Measurements from ENCODE around the gene CAMKMT.
"Not testable (repeated sequence)": the region's sequence is repeated elsewhere in the genome, so short reads cannot be mapped to it uniquely, and the experiment has no call there.

The CAMKMT gene

DNA sequence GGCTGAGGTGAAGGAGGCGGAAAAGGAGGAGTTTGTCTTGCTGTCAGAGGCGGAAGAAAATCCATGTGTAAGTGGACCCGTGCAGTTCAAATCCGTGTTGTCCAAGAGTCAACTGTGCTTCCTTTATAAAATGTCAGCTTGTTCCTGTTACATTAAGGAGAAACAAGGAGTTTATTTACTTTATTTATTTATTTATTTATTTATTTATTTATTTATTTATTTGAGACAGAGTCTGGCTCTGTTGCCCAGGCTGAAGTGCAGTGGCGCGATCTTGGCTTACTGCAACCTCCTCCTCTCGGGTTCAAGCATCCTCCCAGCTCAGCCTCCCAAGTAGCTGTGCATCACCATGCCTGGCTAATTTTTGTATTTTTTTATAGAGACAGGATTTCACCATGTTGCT lies 143.9 kb downstream of the CAMKMT start:
- not testable (repeated sequence) for DNase-seq (ENCODE audit: low read depth)

DNA sequence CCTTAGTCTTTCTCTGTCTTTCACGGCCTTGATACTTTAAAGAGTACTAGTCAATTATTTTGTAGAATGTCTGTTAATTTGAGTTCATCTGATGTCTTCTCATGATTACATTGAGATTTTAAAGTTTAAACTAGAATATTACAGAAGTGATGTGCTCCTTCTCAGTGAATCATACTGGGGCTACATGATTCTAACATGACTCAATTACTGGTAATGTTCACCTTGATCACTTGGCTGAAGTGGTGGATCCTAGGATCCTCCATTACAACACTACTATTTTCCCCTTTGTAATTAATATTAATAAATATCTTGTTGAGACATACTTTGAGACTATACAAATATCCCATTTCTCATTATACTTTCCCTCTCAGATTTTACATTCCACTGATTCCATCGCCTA lies 148.5 kb downstream of the CAMKMT start:
- no peak for DNase-seq (ENCODE audit: low read depth)

- DNase-seq (ENCODE audit: low read depth), result no peak
Observed at GRCh38 chr2:44515416-44515815, 153.7 kb downstream of the CAMKMT start.

GRCh38 chr2:44519026-44519425 lies 157.3 kb downstream of the CAMKMT start:
- DNase-seq (ENCODE audit: low read depth), result no peak

DNA sequence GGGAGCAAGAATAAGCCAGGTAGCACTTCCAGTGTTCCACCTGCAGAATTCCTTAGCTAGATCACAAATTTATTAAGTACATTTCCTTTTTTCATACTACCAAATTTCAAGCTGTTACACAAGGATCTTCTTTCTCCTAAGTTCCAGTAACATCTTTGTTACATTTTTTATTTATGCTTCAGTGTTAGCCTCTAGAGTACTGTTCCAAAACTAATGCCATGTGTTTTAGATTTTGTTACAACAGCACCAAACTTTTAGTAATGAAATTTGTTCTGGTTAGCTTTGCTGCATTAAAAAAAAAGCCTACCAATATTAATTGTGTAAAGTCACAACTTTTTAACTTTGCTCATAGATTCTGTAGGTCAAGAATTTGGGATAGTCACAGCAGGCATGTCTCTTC lies 161.1 kb downstream of the CAMKMT start:
- DNase-seq (ENCODE audit: low read depth), result no peak

- no peak for DNase-seq (ENCODE audit: low read depth)
Observed at GRCh38 chr2:44524347-44524926, 162.7 kb downstream of the CAMKMT start.

DNA sequence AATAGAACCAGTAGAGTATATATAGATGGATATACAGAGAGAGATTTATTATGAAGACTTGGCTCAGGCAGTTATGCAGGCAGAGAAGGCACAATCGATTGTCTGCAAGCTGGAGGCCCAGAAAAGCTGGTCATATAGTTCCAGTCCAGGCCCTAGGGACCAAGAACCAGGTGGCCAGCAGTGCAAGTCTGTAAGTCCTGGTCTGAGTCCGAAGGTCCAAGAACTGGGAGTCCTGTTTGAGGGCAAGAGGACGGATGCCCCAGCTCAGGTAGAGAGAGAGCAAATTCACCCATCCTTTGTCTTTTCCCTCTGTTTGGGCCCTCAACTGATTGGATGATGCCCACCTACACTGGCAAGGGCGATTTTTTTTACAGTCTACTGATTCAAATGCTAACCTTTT lies 164.6 kb downstream of the CAMKMT start:
- no peak for DNase-seq (ENCODE audit: low read depth)

- peak; percentile 74 for DNase-seq (ENCODE audit: low read depth)
Observed at GRCh38 chr2:44528595-44528994, 166.8 kb downstream of the CAMKMT start.

- no peak for DNase-seq (ENCODE audit: low read depth)
Observed at GRCh38 chr2:44529448-44529847, 167.7 kb downstream of the CAMKMT start.

- DNase-seq (ENCODE audit: low read depth), result no peak
Observed at GRCh38 chr2:44531289-44531688, 169.5 kb downstream of the CAMKMT start.

DNA sequence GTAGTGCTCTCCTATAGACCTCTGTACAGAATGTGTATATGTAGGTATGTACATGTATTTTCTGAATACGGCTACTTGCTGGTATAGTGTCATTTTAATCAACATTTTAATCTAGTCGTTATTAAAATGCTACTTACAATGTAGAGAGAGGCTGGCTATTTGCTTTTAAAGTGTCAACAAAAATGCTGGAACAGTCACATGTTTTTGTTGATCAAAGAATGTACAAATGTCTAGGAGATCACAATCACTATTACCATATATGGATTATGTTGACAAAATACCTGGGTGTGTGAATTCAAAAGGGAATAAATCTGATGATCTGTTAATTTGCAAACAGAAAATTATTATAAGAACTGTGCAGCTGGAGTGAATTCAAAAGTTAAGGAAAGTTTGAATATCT lies 170.3 kb downstream of the CAMKMT start:
- DNase-seq (ENCODE audit: low read depth), result no peak

GRCh38 chr2:44533508-44533907 lies 171.8 kb downstream of the CAMKMT start:
- DNase-seq (ENCODE audit: low read depth), result no peak

- DNase-seq (ENCODE audit: low read depth), result no peak
Observed at GRCh38 chr2:44535376-44535775, 173.6 kb downstream of the CAMKMT start.

DNA sequence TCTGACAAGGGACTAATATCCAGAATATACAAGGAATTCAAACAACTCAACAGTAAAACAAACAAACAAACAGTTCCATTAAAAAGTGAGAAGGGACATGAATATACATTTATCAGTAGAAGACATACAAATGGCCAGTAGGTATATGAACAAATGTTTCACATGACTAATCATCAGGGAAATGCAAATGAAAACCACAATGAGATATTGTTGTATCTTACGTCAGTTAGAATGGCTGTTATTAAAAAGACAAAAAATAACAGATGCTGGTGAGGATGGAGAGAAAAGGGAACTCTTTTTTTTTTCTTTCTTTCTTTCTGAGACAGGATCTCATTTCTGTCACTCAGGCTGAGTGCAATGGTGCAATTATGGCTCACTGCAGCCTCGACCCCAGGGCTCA lies 175.5 kb downstream of the CAMKMT start:
- no peak for DNase-seq (ENCODE audit: low read depth)

- DNase-seq (ENCODE audit: low read depth), result no peak
Observed at GRCh38 chr2:44542520-44542919, 180.8 kb downstream of the CAMKMT start.

DNA sequence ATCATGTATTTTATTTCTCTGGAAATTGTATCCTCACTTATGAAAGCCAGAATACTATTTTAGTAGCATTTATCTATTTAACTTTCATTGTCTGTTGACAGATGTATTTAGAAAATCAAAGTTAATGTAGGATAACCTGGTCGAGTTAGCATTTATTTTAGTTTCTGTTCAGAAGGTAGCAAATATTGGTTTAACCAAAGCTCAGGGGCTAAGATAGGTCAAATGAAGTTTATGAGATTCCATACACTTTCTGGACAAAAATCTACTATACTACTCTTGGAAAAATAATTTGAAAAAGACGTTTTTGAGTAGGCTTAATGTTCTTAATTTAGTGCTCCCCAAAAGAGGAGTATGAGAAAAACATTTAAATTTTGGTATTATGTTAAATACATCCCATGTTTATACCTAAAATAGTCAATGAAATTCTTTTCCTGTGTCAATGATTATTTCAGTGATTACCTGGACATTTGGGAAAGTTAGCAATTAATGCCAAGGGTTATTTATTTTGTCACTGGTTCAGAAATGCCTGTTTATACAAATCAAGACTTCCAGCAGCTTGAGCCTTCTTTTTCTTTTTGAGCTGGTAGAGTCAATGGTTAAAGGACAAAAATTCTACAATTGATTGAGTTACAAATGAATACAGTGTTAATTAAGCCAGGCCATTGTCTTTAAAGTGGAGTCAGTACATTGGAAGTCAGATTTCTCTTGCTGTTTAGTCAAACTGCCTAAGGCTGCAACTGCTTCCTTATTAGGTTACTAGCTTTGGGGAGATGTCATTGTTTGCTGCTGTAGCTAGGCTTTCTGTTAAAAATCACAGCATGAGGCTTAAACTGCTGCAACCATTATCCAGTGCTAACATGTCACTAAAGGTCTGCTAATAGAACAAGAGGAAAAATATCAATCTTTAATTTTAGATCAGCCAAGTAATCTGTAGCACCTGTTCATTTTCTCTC lies 182.3 kb downstream of the CAMKMT start:
- DNase-seq (ENCODE audit: low read depth), result no peak

GRCh38 chr2:44545005-44545404 lies 183.3 kb downstream of the CAMKMT start:
- no peak for DNase-seq (ENCODE audit: low read depth)

DNA sequence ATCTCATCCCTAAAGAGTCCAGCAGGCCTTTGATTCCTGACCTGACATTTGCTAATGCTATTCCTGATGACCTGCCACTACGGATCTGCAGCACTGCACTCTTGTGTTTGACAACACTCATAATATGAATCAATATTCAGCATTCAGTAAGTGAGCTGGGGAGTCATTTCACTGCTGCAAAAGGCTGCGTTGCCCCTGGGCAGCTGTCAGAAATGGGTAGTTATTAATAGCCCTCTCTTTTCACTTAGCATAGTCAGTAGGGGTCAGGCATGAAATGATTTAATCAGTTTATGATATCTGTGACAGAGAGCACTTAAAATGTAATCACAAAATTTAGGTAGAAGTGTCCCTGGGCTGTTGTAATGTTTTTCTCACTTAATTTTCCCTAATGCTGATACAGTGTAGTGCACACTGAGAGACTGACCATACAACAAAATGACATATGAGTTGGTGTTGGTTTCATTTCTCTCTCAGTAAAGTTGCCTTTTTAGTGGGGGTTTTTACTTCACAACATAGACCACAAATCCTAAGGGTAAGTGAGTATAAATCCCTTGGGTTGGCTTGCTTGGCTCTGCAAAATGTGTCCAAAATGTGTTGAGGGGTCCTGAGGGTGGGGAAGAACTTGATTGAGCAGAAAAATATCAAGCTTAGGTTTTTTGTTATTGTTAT lies 184.8 kb downstream of the CAMKMT start:
- no peak for DNase-seq (ENCODE audit: low read depth)

DNA sequence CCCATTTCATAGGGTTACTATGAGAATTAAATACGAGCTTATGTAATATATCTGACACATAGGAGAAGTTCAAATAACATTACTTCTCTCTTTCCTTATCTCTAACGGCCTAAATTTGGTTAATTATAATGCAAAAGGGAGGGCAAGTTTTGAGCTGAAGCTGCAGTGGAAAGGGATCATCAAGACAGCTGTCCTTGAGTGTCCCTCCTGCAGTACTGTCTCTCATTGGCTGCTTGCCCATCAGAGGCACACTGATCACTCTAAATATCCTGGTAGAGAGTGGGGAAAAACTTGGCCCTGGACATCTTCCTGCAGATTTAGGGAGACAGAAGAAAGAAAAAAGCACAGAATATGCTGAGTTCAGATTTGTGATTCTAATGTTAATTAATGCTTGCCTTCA lies 186.0 kb downstream of the CAMKMT start:
- DNase-seq (ENCODE audit: low read depth), result no peak

DNA sequence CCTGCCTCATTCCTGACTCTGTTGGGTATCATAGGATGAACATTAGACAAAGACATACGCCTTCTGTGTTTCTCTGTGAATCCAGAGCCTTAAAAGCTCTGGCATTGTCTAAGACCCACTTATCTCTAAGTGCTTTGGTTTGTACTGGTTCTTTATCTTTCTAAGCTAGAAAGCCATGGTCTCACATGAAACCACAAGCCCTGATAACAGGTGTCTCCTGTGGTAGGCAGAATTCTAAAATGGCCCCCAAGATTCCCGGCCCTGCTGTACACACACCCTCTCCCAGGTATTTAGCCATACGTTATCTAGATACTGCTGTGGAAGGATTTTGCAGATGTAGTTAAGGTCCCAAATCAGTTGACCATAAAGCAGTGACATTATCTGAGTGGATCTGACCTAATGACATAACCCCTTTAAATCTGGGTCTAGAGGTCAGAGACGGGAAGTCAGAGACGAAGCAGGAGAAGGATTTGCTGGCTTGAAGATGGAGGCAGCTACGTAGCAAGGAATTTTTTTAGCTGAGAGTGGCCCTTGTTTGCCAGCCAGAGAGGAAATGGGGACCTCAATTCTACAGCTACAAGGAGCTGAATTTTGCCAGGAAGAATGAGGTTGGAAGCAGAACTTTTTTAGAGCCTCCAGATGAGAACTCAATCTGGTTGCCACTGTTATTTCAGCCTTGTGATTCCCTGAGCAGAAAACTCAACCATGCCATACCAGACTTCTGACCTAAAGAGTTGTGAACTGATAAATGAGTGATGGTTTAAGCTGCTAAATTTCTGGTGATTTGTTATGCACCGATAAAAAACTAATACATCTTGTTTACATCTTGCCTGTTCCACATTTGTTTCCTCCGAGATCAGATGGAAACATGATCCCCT lies 186.7 kb downstream of the CAMKMT start:
- DNase-seq (ENCODE audit: low read depth), result no peak

DNA sequence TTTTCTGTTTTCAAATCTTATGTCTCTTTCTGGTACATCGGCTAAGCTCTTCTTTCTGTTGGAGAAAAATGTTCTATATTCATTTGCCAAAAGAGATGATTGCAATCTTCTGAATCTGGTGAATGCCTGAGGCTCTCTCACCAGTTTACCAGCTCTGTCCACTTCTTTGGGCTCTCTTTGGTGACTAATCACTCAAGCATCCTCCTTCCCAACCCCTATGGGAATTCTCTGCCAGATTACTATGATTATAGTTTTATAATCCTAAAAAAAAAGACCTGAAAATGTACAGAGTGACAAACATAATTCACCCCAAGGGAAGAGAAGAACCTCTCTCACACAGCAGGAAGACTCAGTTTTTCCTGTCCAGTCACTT lies 187.3 kb downstream of the CAMKMT start:
- no peak for DNase-seq (ENCODE audit: low read depth)

DNA sequence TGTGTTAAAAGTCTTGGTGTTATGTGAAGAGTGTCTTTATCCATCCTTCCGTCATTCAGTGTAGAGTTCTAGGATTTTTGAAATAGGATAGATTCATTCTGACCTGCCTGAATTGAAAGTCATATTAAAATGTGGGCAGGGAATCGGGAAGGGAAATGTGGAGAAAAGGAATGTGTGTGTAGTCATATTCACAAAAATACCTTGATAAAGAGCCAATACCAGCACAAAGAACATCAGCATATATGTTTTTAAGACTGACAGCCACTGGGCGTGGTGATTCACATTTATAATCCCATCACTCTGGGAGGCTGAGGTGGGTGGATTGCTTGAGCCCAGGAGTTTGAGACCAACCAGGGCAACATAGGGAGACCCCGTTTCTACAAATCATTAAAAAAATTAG lies 188.1 kb downstream of the CAMKMT start:
- no peak for DNase-seq (ENCODE audit: low read depth)
